Globus pallidus (tissue), 1 donor: ENCODE measurements around the gene PRELP.

Source experiments
- DNase-seq: peaks from one replicate; pipeline ENCODE4 v3.0.0-alpha.2; 2015; ENCODE audit warnings: low spot score

The PRELP gene

GRCh38 chr1:203478231-203478630, 2.6 kb downstream of the PRELP start:
- no peak for DNase-seq

DNA sequence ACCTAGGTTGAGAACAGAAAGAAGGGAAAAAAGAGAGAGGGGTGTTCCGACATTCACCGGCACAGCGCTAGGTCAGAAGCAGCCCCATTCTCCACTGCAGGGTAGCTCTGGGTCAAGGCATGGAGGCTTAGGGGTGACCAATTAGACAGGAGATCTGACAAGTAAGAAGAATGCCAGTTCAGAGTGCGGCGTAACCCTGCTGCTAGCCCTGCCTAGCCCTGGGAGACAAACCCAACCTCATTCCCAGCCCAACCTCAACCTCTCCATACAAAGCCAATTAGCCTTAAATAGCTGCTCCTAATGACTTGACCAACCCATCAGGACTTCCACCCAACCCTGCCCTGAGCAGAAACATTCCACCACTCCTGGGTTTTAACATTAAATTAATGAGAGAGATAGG, 3.4 kb downstream of the PRELP start:
- no peak for DNase-seq

GRCh38 chr1:203479646-203480045, 4.0 kb downstream of the PRELP start:
- no peak for DNase-seq

DNA sequence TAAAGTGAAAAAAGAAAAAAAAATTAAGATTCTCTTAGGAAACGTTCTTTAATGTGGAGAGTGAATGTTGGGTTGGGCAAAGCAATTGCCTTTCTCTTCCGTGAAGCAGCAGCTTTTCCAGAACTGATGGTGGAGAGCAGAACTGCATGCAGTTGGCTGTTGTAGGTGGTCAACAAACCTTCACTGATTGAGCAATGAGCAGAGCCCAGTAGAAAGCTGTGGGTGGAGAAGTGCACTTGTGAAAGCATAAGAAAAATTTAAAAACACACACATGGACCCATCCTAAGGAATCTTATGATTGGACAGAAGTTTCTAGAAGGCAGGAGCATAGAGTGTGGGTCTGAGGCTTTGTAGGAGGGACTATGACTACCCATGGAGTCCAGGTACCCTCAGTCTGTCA, 4.5 kb downstream of the PRELP start:
- DNase-seq, result no peak

- no peak for DNase-seq
Observed at GRCh38 chr1:203480525-203481084, 5.0 kb downstream of the PRELP start.

DNA sequence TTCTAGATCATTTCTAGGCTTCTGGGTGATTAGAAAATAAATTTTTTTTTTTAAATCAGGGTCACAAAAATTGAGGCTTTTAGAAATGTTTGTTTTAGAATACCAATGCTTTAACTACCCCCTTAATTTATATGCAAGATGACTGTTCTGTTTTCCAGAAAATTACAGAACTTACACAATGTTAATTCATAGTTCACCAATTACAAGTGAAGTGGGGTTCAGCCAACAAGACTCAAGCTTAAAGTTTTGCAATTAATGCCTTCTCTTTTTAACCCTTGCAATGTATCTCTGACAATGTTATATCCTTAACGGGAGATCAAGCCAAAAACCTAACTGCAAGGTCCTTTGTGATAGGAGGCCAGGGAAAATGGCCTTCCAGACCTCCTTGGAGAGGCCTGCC, 5.6 kb downstream of the PRELP start:
- no peak for DNase-seq

- no peak for DNase-seq
Observed at GRCh38 chr1:203486618-203487370, 11.2 kb downstream of the PRELP start.

DNA sequence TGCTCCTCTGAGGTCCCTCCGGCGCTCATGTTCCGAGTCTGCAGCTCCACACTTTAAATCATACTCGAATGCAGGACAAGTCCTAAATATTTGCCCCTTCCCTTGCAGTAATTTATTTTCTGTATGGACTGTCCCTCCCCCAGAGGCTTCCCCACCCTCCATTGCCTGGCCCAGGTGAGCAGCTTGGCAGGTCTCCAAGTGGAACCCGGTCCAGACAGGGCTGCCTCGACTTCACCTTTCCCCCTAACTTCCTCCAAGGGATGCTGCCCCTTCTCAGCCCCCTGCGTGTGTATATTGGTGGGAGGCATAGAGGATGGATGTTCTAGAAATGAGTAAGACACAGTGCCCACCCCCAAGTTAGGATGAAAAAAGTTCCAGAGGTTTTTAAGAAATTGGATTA, 12.9 kb downstream of the PRELP start:
- DNase-seq, result no peak

DNA sequence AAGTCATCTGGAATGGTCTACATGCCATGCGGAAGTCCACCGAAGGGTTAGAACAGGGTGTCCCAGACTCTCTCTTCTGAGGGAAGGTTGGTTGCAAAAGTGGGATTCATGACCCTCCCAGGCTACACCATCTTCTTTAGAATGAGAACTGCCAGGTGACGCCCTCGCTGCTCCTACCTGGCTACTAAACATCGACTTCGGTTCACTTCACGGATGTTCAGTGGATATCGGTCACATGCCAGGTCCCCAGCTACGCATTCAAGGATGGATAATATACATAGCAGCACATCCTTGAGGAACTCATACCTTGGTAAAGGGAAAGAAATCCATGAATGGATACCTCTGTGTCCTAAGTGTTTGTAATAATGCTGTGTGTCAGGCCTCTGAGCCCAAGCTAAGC, 15.0 kb downstream of the PRELP start:
- no peak for DNase-seq

DNA sequence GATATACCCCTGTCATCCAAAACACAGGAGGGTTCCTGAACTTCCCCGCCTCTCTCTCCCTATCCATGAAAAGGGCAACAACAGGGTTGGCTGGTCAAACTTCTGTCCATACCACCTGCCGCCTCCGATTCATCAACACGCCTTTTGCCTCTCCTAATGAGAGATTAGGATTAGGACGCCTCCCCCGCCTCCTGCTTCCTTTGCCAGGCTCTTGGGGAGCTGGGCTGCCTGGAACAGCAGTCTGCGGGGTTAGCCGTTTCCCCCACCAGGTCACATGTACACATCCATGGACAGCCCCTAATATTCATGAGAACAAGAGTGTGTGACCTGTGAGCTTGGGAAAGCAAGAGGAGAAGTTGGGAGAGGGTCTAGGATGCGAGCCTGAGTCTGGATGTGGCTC, 16.1 kb downstream of the PRELP start:
- DNase-seq, result no peak

DNA sequence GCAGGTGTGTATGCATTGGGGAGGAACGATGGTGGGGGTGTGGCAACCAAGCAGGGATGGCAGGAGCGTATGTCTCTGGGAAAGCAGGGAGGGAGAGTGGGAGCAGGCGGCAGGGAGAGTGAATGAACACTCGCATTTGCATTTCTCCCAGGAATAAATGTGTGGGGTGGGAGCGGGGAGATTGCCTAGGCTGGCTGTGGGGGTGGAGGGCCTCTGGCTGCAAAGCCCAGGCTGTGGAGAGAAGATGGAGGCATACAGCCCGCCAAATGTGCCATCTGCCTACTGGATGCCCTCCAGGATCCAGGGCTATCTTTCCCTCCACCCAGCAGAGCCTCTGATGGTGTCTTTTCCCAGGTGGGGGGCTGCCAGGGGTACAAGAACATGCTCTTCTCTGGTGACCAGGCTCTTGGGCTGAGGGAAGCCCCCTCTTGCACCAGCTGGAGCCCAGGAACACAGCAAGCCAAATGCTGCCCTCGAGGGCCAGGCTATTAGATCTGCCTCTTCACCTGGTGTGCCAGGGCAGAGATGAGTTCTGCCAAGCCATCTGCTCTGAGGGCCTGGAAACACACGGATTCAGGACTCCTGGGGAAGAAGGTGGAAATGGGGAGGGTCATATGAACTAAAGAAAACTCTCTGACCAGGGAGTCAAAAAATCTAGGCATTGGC, 16.6 kb downstream of the PRELP start:
- DNase-seq, result no peak

DNA sequence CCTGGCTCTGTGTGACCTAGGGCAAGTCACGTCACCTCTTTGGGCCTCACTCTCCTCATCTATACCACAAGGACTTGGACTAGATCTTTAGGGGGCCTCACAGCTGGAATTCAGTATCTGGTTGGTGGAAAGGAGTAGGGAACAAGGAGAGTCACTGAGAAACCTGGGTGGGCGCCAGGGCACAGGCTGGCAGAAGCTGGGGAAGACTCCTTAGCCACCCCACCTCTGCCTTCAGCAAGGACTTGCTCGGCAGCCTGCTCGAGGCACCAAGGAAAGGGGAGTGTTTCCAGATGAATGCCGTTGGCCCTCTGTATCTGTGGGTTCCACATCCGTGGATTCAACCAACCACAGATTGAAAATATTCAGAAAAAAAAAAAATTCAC, 17.1 kb downstream of the PRELP start:
- DNase-seq, result no peak

- DNase-seq, result no peak
Observed at GRCh38 chr1:203493901-203494300, 18.3 kb downstream of the PRELP start, which contains the start of gene OPTC. OPTC (plus strand) TSS chr1:203494153; CDS start chr1:203496006, 1,853 bp downstream.

- no peak for DNase-seq
Observed at GRCh38 chr1:203495845-203496244, 20.2 kb downstream of the PRELP start.

- DNase-seq, result no peak
Observed at GRCh38 chr1:203497269-203497777, 21.7 kb downstream of the PRELP start.

- DNase-seq, result no peak
Observed at GRCh38 chr1:203499643-203500278, 24.2 kb downstream of the PRELP start.

DNA sequence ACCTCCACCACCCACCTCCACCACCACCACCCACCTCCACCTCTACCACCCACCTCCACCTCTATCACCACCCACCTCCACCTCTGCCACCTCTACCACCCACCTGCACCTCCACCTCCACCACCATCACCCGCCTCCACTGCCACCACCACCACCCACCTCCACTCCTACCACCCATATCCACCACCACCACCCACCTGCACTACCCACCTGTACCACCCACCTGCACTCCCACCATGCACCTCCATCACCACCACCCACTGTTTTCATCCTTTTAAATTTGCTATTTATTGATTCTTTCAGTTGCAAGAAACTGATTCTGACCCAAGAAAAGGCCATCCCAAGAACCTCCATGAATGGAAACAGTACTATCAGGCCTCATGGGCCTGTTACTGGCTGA, 24.7 kb downstream of the PRELP start:
- no peak for DNase-seq

DNA sequence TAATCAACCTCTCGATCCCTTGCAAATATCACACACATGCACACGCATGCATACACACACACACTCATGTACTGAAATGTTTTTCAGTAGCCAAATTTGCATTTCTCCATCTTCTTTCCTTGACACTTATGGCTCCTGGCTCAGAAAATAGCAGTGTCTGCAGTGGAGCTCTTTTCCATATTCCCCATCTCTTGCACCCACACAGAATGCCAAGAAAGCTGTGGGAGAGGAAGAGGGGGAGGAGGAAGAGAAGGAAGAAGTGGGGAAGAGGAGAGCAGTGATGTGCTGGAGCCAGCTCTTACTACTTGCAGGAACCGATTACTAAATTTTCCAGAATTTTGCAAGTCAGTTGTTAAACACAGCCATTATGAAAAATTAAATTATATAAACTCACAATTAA, 28.2 kb downstream of the PRELP start:
- no peak for DNase-seq

- DNase-seq, result peak; percentile 69
Observed at GRCh38 chr1:203504400-203505250, 29.0 kb downstream of the PRELP start.

DNA sequence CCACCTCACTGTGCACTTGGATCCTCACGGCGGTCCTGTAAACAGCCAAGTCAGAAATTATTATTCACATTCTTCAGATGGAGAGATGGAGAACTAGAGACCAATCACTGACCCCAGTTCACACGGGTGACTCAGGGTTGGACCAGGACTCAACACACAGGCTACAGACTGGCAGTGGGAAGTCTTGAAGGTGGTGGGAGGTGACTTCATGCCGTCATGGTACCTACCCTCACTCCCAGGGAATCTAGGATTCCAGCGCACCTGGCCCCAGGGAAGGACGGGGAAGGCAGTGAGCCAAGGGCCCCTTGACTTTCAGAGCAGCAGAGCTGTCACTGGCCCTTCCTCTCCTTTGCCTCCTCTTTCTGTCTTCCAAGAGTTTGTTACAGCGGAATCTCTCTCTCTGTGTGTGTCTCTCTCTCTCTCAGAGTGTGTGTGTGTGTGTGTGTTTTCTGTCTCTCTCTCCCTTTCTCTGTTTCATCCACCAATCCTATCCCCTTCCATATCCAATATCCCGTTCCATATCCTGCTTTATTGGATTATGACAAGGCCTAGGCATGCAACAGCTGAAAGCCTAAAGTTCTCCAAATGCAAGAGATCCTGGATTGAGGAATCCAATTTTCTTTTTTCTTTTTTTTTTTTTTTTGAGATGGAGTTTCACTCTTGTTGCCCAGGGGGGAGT, 30.1 kb downstream of the PRELP start:
- DNase-seq, result no peak
